Measurements from ENCODE around the gene UACA. TPM values are rescaled to one million over a fixed set of nuclear protein-coding genes. Genes with fewer than 3 reads are reported as not detected.

UACA gene
- total RNA-seq, 1 experiment from 2014 or later, result 38.0 TPM

DNA sequence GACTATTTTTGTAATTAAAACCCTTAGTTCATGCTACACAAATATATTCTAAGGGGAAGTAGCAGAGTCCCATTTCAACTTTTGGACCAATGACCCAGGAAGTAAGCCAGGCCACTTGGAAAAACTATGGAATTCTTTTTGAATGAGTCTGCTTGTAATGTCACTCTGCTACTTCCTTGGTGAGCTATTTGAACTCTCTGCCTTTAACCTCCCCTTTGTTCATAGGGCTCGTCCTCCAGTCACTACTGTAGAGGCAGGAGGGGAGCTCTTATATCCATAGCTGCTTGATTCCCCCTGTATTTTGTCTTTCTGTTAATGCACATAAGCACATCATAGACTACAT lies 119.6 kb downstream of the UACA start:
- H3K23me2 ChIP-seq (ENCODE audit: insufficient read length, low read depth, low read length, poor library complexity, severe bottlenecking), result no peaks in the 10 kb centered on the region
- no peak overlapping the region for H4K91ac ChIP-seq (ENCODE audit: insufficient read length, low read depth, low read length)
- DNase-seq, result no peak
- no peak overlapping the region for H3K9ac ChIP-seq (ENCODE audit: extremely low read depth, insufficient read length, low read length)
- H3K4me3 Mint-ChIP-seq, result no peak overlapping the region
- H2BK15ac ChIP-seq (ENCODE audit: low read depth, low read length), result no peak overlapping the region
- H3T11ph ChIP-seq (ENCODE audit: low read length), result no peak overlapping the region
- 0 out of 7 replicates have a peak overlapping the region, but pooled peaks of 1 of the 3 experiments have one; percentile 49 for H3K27ac Mint-ChIP-seq
- H3K4me2 ChIP-seq (ENCODE audit: insufficient read depth, insufficient read length, low read length), result no peak overlapping the region
- H3K27ac ChIP-seq (ENCODE audit: insufficient read length, low read depth, low read length), result no peak overlapping the region
- H2BK120ac ChIP-seq (ENCODE audit: low read depth, low read length, poor library complexity, severe bottlenecking), result no peak overlapping the region
- WGBS (ENCODE audit: extremely low coverage, insufficient read length, low lambda C conversion rate), result no CpG with 5 or more reads among the region's 1 CpG
- no peak overlapping the region for H3K56ac ChIP-seq (ENCODE audit: insufficient read length, low read depth, low read length)
- H3K4me1 ChIP-seq (ENCODE audit: insufficient read depth, low read length), result peaks cover 4% of the 10 kb centered on the region; the same call in 1 of the 2 replicates
- H2AFZ ChIP-seq (ENCODE audit: low read length), result no peak overlapping the region
- H4K5ac ChIP-seq (ENCODE audit: insufficient read length, low read depth, low read length), result no peak overlapping the region
- no peaks in the 10 kb centered on the region for H3K79me2 ChIP-seq (ENCODE audit: insufficient read depth, low read length)
- no peaks in the 10 kb centered on the region for H3K36me3 Mint-ChIP-seq (ENCODE audit: insufficient read depth in 1 of 3, low read depth in 3 of 3)
- no peak overlapping the region for H3K23ac ChIP-seq (ENCODE audit: insufficient read length, low read depth, low read length)
- H3K14ac ChIP-seq (ENCODE audit: insufficient read depth, low read length), result no peak overlapping the region
- H3K9me3 Mint-ChIP-seq, result no peaks in the 10 kb centered on the region
- no peak overlapping the region for H2BK20ac ChIP-seq (ENCODE audit: low read depth, low read length, poor library complexity, severe bottlenecking)
- H3K27me3 Mint-ChIP-seq (ENCODE audit: low read depth), result no peaks in the 10 kb centered on the region
- H3K4ac ChIP-seq (ENCODE audit: low read depth, low read length), result no peak overlapping the region
- TF ChIP-seq, protein P1, sequence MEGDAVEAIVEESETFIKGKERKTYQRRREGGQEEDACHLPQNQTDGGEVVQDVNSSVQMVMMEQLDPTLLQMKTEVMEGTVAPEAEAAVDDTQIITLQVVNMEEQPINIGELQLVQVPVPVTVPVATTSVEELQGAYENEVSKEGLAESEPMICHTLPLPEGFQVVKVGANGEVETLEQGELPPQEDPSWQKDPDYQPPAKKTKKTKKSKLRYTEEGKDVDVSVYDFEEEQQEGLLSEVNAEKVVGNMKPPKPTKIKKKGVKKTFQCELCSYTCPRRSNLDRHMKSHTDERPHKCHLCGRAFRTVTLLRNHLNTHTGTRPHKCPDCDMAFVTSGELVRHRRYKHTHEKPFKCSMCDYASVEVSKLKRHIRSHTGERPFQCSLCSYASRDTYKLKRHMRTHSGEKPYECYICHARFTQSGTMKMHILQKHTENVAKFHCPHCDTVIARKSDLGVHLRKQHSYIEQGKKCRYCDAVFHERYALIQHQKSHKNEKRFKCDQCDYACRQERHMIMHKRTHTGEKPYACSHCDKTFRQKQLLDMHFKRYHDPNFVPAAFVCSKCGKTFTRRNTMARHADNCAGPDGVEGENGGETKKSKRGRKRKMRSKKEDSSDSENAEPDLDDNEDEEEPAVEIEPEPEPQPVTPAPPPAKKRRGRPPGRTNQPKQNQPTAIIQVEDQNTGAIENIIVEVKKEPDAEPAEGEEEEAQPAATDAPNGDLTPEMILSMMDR (conservative IDR thresholded peaks at IDR 0.05), result no peak
- H4K20me1 ChIP-seq (ENCODE audit: control insufficient read depth, insufficient read depth, insufficient read length), result no peaks in the 10 kb centered on the region
- no peak overlapping the region for H2BK5ac ChIP-seq (ENCODE audit: insufficient read length, low read length)
- H3K79me1 ChIP-seq (ENCODE audit: insufficient read depth, low read depth, low read length, poor library complexity, severe bottlenecking), result no peaks in the 10 kb centered on the region
- H3K18ac ChIP-seq (ENCODE audit: insufficient read length, low read depth, low read length), result no peak overlapping the region
- H2BK12ac ChIP-seq (ENCODE audit: insufficient read length, low read depth, low read length), result no peak overlapping the region
- no peaks in the 10 kb centered on the region for H3K27me3 ChIP-seq (ENCODE audit: insufficient read depth, low read length)
- H3K4me1 Mint-ChIP-seq, result peaks cover 8 to 11% of the 10 kb centered on the region in 2 experiments
- H4K8ac ChIP-seq (replicated peaks; ENCODE audit: insufficient read length, low read depth, low read length), result no peak overlapping the region
- no peak overlapping the region for H2AK5ac ChIP-seq (ENCODE audit: insufficient read length, low read length)
- H3K9me3 ChIP-seq (ENCODE audit: control insufficient read depth, low read depth, low read length), result no peaks in the 10 kb centered on the region

Measured in H9 (cell line).